ENCODE results near the gene ALK.

Gene ALK

GRCh38 chr2:29334706-29335105 lies 586.7 kb downstream of the ALK start:
- no peak for DNase-seq

GRCh38 chr2:29332540-29332939 lies 588.8 kb downstream of the ALK start:
- DNase-seq = no peak

GRCh38 chr2:29329899-29330298 lies 591.5 kb downstream of the ALK start:
- no peak for DNase-seq

GRCh38 chr2:29326926-29327325 lies 594.5 kb downstream of the ALK start:
- DNase-seq = no peak

GRCh38 chr2:29325544-29325943 lies 595.8 kb downstream of the ALK start:
- DNase-seq = no peak

- no peak for DNase-seq
These were observed 597.4 kb downstream of the ALK start for GRCh38 chr2:29323961-29324360.

GRCh38 chr2:29323301-29323700 lies 598.1 kb downstream of the ALK start:
- DNase-seq = no peak

- no peak for DNase-seq
These were observed 599.4 kb downstream of the ALK start for GRCh38 chr2:29322011-29322410.

GRCh38 chr2:29317801-29318485 lies 603.4 kb downstream of the ALK start:
- DNase-seq = no peak

GRCh38 chr2:29317077-29317517 lies 604.3 kb downstream of the ALK start:
- no peak for DNase-seq

- peak; percentile 82 for DNase-seq
These were observed 606.4 kb downstream of the ALK start for GRCh38 chr2:29314816-29315571.

- no peak for DNase-seq
These were observed 609.9 kb downstream of the ALK start for GRCh38 chr2:29311458-29311857.

GRCh38 chr2:29310650-29311348 lies 610.6 kb downstream of the ALK start:
- DNase-seq = no peak

GRCh38 chr2:29309090-29310029 lies 612.0 kb downstream of the ALK start:
- no peak for DNase-seq

GRCh38 chr2:29308366-29308765 lies 613.0 kb downstream of the ALK start:
- no peak for DNase-seq

- no peak for DNase-seq
These were observed 613.9 kb downstream of the ALK start for GRCh38 chr2:29307519-29307918.

GRCh38 chr2:29305762-29306161 lies 615.6 kb downstream of the ALK start:
- DNase-seq = no peak

- no peak for DNase-seq
These were observed 616.9 kb downstream of the ALK start for GRCh38 chr2:29304399-29305060.

- no peak for DNase-seq
These were observed 624.8 kb downstream of the ALK start for GRCh38 chr2:29296585-29296984.

GRCh38 chr2:29295845-29296244 lies 625.5 kb downstream of the ALK start:
- no peak for DNase-seq

- no peak for DNase-seq
These were observed 627.5 kb downstream of the ALK start for GRCh38 chr2:29293830-29294438.
